Activated CD4-positive, alpha-beta memory T cell treated with anti-CD3 and anti-CD28 coated beads for 36 hours (primary cell): ENCODE measurements around the gene GULP1. TPM values are rescaled to one million over a fixed set of nuclear protein-coding genes. Genes with fewer than 3 reads are reported as not detected.

Experiments
- CTCF ChIA-PET: fragments of 350-600 bp; sonication (Branson Sonifier 250); formaldehyde crosslinking; loops from one replicate; lab custom pipeline; 2021; ENCODE audit warnings: antibody characterized with exemption, inconsistent platforms; lab: Charles Lee
- POLR2A ChIA-PET: fragments of 350-600 bp; sonication (Branson Sonifier 250); formaldehyde crosslinking; loops from one replicate; lab custom pipeline; 2021; ENCODE audit warnings: antibody characterized with exemption; lab: Charles Lee
- DNase-seq: peaks from one replicate; pipeline ENCODE4 v3.0.0-alpha.2; 2020
- H3K27ac Mint-ChIP-seq: one replicate; pipeline ENCODE4 v1.8.0; 2021; ENCODE audit warnings: mixed read lengths
- H3K27me3 Mint-ChIP-seq: one replicate; pipeline ENCODE4 v1.8.0; 2021; ENCODE audit warnings: mixed read lengths
- H3K36me3 Mint-ChIP-seq: one replicate; pipeline ENCODE4 v1.8.0; 2021; ENCODE audit warnings: mixed read lengths
- H3K4me1 Mint-ChIP-seq: one replicate; pipeline ENCODE4 v1.8.0; 2021; ENCODE audit warnings: low read depth, mixed read lengths
- H3K4me3 Mint-ChIP-seq: one replicate; pipeline ENCODE4 v1.8.0; 2021; ENCODE audit warnings: mild to moderate bottlenecking, mixed read lengths
- H3K9me3 Mint-ChIP-seq: one replicate; pipeline ENCODE4 v1.8.0; 2021; ENCODE audit warnings: mixed read lengths
- intact Hi-C: fragments of 100-400 bp; cut with micrococcal nuclease; formaldehyde crosslinking; loops from one replicate; pipeline ENCODE4 v1.15.1; 2023
- total RNA-seq, 2 experiments: library from RNA; stranded (reverse); gene quantifications; one replicate each; pipeline ENCODE4 v1.2.3, GENCODE V29; 2021

Gene GULP1
- total RNA-seq, 2 experiments from 2014 or later = not detected

DNA sequence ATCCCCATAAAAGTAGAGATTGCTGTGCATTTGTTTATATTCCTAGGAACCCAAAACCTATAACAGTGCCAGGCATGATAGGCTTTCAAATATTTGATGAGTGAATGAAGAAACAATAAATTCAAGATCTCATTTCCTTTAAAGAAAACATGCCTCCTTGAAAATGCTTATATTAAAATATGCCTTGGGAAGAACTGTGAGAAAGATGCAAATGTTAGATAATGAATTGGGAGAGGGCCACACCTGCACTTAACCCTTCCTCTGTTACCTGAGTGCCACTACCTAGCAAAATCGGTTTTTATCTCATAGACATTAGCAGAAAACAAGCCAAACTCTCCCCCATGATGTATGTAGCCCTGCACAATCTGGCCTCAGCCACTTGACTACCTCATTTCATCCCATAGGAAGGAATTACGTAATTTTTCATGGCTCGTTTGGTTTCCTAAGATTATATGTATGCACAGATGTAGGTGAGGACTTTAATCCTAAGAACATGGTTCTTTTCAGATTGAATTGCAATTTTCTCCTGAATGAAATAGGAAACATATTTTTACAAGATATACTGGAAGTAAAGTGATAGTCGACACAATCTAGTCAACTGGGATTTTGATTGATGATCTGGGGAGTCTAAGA is 25.2 kb downstream of the GULP1 start:
- H3K4me1 Mint-ChIP-seq = no peaks in the 10 kb centered on the region
- intact Hi-C loops = no loop called here
- H3K36me3 Mint-ChIP-seq = no peaks in the 10 kb centered on the region
- ChIA-PET CTCF (no interaction called here), POLR2A (no interaction called here)
- no peak overlapping the region for H3K4me3 Mint-ChIP-seq
- DNase-seq = no peak
- H3K9me3 Mint-ChIP-seq = peaks cover 10% of the 10 kb centered on the region
- no peaks in the 10 kb centered on the region for H3K27me3 Mint-ChIP-seq
- H3K27ac Mint-ChIP-seq = no peak overlapping the region

DNA sequence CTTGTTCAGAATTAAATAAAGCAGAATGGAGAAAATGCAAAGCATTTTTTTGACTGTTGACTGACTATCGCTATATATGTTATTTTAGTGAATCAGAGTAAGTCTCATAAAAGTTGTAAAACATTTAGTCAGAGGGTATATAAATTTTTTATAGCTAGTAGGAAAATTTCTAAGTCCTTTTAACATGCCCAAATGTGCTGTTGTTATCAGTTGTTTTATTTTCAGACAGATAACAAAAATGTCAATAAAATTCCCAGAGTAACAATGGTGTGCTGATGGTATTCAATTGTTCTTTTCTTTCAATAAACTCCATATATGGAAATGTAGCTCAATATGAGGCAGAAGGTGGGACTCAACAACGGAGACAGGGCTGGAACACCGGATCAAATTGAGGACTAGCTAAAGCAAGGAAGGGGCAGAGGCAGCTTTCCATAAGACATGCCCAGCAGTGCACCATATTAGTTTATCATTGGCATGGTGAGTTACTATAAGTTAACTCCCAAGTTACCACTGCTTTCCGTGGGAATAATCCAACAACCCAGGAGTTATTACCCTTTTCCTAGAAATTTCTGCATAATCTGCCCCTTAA is 26.6 kb downstream of the GULP1 start:
- POLR2A ChIA-PET = no interaction called here
- Mint-ChIP-seq H3K4me1 (no peaks in the 10 kb centered on the region), H3K27me3 (no peaks in the 10 kb centered on the region)

GRCh38 chr2:188319838-188320237 is 28.2 kb downstream of the GULP1 start:
- Mint-ChIP-seq H3K4me1 (no peaks in the 10 kb centered on the region), H3K4me3 (no peak overlapping the region), H3K36me3 (no peaks in the 10 kb centered on the region), H3K27me3 (no peaks in the 10 kb centered on the region), H3K27ac (no peak overlapping the region), H3K9me3 (no peaks in the 10 kb centered on the region)
- ChIA-PET POLR2A (no interaction called here), CTCF (no interaction called here)
- DNase-seq = no peak
- intact Hi-C loops = no loop called here

More for the DNA sequence above, 26.6 kb downstream of the GULP1 start:
- H3K9me3 Mint-ChIP-seq = peaks cover 6% of the 10 kb centered on the region
- no peaks in the 10 kb centered on the region for H3K36me3 Mint-ChIP-seq
- intact Hi-C loops = no loop called here
- H3K27ac Mint-ChIP-seq = no peak overlapping the region
- no peak overlapping the region for H3K4me3 Mint-ChIP-seq
- CTCF ChIA-PET = no interaction called here
- no peak for DNase-seq

GRCh38 chr2:188320861-188321260 is 29.2 kb downstream of the GULP1 start:
- Mint-ChIP-seq H3K4me1 (no peaks in the 10 kb centered on the region), H3K9me3 (no peaks in the 10 kb centered on the region), H3K27me3 (no peaks in the 10 kb centered on the region), H3K27ac (no peak overlapping the region), H3K4me3 (no peak overlapping the region), H3K36me3 (no peaks in the 10 kb centered on the region)
- DNase-seq = no peak
- intact Hi-C loops = no loop called here
- ChIA-PET CTCF (no interaction called here), POLR2A (no interaction called here)

GRCh38 chr2:188322569-188323551 is 31.2 kb downstream of the GULP1 start:
- Mint-ChIP-seq H3K4me1 (no peaks in the 10 kb centered on the region), H3K27ac (no peak overlapping the region), H3K27me3 (no peaks in the 10 kb centered on the region), H3K4me3 (no peak overlapping the region), H3K36me3 (no peaks in the 10 kb centered on the region), H3K9me3 (no peaks in the 10 kb centered on the region)
- intact Hi-C loops = no loop called here
- ChIA-PET CTCF (no interaction called here), POLR2A (no interaction called here)
- no peak for DNase-seq

- ChIA-PET POLR2A (no interaction called here), CTCF (no interaction called here)
- H3K4me3 Mint-ChIP-seq = no peak overlapping the region
- intact Hi-C loops = no loop called here
- no peaks in the 10 kb centered on the region for H3K9me3 Mint-ChIP-seq
- no peak overlapping the region for H3K27ac Mint-ChIP-seq
- H3K27me3 Mint-ChIP-seq = no peaks in the 10 kb centered on the region
- DNase-seq = no peak
- H3K4me1 Mint-ChIP-seq = no peaks in the 10 kb centered on the region
- no peaks in the 10 kb centered on the region for H3K36me3 Mint-ChIP-seq
Observed at GRCh38 chr2:188324067-188324466, 32.4 kb downstream of the GULP1 start.

DNA sequence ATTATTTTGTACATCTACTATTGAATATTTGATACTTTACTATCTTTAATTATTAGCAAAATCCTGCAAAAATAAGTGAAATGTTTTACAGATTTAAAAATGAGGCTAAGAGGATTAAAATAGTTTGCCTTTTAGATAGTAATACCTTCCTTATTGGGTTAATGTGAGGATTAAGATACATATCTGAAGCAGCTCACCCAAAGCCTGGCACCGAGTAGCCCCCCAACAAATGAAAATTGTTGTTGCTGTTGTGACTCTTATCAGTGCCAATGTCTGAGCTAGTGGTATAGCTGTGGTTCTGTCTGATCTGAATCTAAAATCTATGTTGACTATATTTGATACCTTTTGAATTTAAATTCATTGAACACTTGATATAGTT is 34.6 kb downstream of the GULP1 start:
- H3K27ac Mint-ChIP-seq = no peak overlapping the region
- POLR2A ChIA-PET = no interaction called here
- CTCF ChIA-PET = no interaction called here
- no peaks in the 10 kb centered on the region for H3K27me3 Mint-ChIP-seq
- DNase-seq = no peak
- no peaks in the 10 kb centered on the region for H3K9me3 Mint-ChIP-seq
- H3K4me3 Mint-ChIP-seq = no peak overlapping the region
- H3K36me3 Mint-ChIP-seq = no peaks in the 10 kb centered on the region
- no peaks in the 10 kb centered on the region for H3K4me1 Mint-ChIP-seq
- intact Hi-C loops = no loop called here

DNA sequence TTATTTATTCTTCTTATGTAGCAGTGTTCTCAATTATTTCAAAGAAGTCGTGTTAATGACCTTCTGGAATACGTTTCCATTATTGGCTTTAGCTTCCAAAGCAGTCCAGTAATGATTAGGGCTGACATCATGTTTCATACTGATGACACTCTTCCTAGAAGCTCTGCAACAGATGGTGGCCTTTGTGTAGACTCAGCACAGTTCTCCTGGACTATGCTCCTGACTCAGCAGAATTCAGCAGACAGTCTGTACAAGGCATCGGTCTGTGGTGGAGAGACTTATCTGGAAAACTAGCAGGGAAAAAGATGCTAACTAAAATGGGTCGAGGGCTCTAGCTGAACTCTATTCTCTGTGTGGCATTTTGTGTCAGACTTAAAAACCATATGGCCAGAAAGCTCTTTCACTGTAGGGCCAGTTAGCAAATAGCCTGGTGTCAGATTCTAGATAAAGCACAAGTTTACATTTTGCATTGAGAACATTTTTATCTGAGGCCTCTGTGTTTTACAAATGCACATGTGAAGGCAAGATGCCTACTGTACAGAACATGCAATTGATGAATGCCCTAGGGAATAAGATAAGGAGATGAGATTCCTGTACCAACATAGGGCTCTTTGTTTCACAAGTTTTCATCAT is 35.1 kb downstream of the GULP1 start:
- Mint-ChIP-seq H3K4me1 (no peaks in the 10 kb centered on the region), H3K36me3 (no peaks in the 10 kb centered on the region), H3K27me3 (no peaks in the 10 kb centered on the region), H3K4me3 (no peak overlapping the region), H3K27ac (no peak overlapping the region), H3K9me3 (no peaks in the 10 kb centered on the region)
- intact Hi-C loops = no loop called here
- POLR2A ChIA-PET = no interaction called here
- CTCF ChIA-PET = no interaction called here
- DNase-seq = no peak

GRCh38 chr2:188327518-188328213 is 36.0 kb downstream of the GULP1 start:
- Mint-ChIP-seq H3K9me3 (no peaks in the 10 kb centered on the region), H3K27me3 (no peaks in the 10 kb centered on the region), H3K4me3 (no peak overlapping the region), H3K27ac (no peak overlapping the region), H3K4me1 (no peaks in the 10 kb centered on the region), H3K36me3 (no peaks in the 10 kb centered on the region)
- no peak for DNase-seq
- POLR2A ChIA-PET = no interaction called here
- CTCF ChIA-PET = no interaction called here
- intact Hi-C loops = no loop called here

DNA sequence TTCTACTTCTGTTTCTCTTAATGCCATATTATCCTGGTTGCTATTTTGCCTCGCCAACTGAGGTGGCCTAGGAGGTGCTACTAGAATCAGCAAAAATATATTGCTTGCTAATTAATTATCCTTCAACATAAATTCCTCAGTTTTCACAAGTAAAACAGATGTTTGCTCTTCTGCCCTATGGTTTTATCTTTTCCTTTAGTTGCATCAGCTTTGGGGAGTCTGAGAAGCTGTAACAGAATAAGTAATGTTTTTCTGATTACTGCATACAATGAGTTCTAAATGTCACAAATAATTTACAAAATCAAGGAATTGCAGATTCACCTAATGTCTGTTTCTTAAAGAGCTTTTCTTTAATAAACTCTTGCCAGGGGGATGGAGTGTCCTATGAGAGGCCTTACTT is 36.7 kb downstream of the GULP1 start:
- CTCF ChIA-PET = no interaction called here
- H3K4me1 Mint-ChIP-seq = no peaks in the 10 kb centered on the region
- POLR2A ChIA-PET = no interaction called here
- no peak overlapping the region for H3K27ac Mint-ChIP-seq
- no peaks in the 10 kb centered on the region for H3K36me3 Mint-ChIP-seq
- intact Hi-C loops = no loop called here
- H3K4me3 Mint-ChIP-seq = no peak overlapping the region
- no peak for DNase-seq
- no peaks in the 10 kb centered on the region for H3K9me3 Mint-ChIP-seq
- H3K27me3 Mint-ChIP-seq = no peaks in the 10 kb centered on the region

DNA sequence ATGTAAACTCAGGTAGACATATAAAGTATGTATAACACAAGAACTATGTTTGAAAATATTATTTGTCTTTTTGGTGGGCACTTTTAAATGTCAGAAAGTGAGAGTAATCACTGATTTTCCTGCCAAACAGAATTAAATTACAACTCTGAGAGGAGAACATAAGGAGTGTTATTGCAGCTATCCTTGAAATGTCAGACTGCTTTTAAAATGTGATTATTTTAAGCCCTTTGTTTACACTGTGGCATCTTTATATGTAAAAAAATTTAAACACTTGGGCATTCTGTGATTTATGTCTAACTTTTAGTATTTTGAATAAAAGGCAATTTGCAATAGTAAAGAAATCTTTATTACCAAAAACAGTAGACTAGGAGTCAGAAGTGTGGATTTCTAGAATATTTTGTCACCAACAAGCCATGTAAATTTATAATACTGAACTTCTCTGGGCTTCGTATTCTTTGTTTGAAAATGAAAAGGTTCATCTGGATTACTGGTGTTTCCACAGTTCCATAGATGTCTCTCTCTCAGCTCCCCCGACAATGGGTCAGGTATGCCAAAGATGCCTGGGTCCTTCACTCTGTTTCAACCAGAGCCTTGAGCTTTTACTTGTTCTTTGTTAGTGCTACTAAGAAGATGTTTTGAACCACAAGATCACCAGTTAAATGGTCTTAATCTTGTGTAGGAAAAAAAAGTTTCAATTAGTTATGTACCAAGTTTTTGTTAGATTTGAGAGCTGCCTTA is 38.8 kb downstream of the GULP1 start:
- H3K4me3 Mint-ChIP-seq = no peak overlapping the region
- CTCF ChIA-PET = no interaction called here
- intact Hi-C loops = no loop called here
- DNase-seq = no peak
- H3K36me3 Mint-ChIP-seq = no peaks in the 10 kb centered on the region
- H3K27ac Mint-ChIP-seq = no peak overlapping the region
- no peaks in the 10 kb centered on the region for H3K27me3 Mint-ChIP-seq
- H3K4me1 Mint-ChIP-seq = no peaks in the 10 kb centered on the region
- H3K9me3 Mint-ChIP-seq = no peaks in the 10 kb centered on the region
- POLR2A ChIA-PET = no interaction called here
